NCI-H2227 (cell line): ENCODE data around the gene PGLYRP1.
A peak's percentile ranks its signal among the peaks of the same experiment; 100 is the strongest.

Experiments used
- DNase-seq: peaks from one replicate; lab custom pipeline; 2025; ENCODE audit not compliant: unreplicated experiment; lab: John Stamatoyannopoulos, UW

The PGLYRP1 gene

GRCh38 chr19:46022431-46023310, at the start of gene PGLYRP1:
Gene PGLYRP1, minus strand, starts transcription at chr19:46023053. Its CDS starts 32 bp downstream, at chr19:46023021.
- no peak for DNase-seq

- no peak for DNase-seq
Observed at GRCh38 chr19:46069806-46070341, 47.0 kb upstream of the PGLYRP1 start.

- no peak for DNase-seq
Observed at GRCh38 chr19:46068345-46069258, 45.7 kb upstream of the PGLYRP1 start.

GRCh38 chr19:46067691-46068090, 44.8 kb upstream of the PGLYRP1 start:
- DNase-seq = no peak

- no peak for DNase-seq
Observed at GRCh38 chr19:46066471-46066870, 43.6 kb upstream of the PGLYRP1 start.

GRCh38 chr19:46065486-46066071, 42.7 kb upstream of the PGLYRP1 start:
- no peak for DNase-seq

- DNase-seq = no peak
Observed at GRCh38 chr19:46063201-46063600, 40.3 kb upstream of the PGLYRP1 start.

GRCh38 chr19:46060012-46060411, 37.2 kb upstream of the PGLYRP1 start:
- no peak for DNase-seq

- no peak for DNase-seq
Observed at GRCh38 chr19:46058778-46059177, 35.9 kb upstream of the PGLYRP1 start.

- DNase-seq = peak; percentile 17
Observed at GRCh38 chr19:46056536-46056935, 33.7 kb upstream of the PGLYRP1 start.

- no peak for DNase-seq
Observed at GRCh38 chr19:46052896-46053295, 30.0 kb upstream of the PGLYRP1 start.

GRCh38 chr19:46049597-46049996, 26.7 kb upstream of the PGLYRP1 start:
- no peak for DNase-seq

- DNase-seq = no peak
Observed at GRCh38 chr19:46043519-46043918, 20.7 kb upstream of the PGLYRP1 start.

GRCh38 chr19:46042252-46042883, 19.5 kb upstream of the PGLYRP1 start:
- no peak for DNase-seq

- no peak for DNase-seq
Observed at GRCh38 chr19:46040952-46041500, 18.2 kb upstream of the PGLYRP1 start, which contains the start of gene IGFL4. Gene IGFL4, minus strand, starts transcription at chr19:46041002. Its CDS starts 40 bp downstream, at chr19:46040962.

GRCh38 chr19:46040125-46040524, 17.3 kb upstream of the PGLYRP1 start:
- no peak for DNase-seq

GRCh38 chr19:46036744-46037128, 13.9 kb upstream of the PGLYRP1 start:
- DNase-seq = no peak

GRCh38 chr19:46035986-46036743, 13.3 kb upstream of the PGLYRP1 start:
- DNase-seq = no peak

- no peak for DNase-seq
Observed at GRCh38 chr19:46035546-46035945, 12.7 kb upstream of the PGLYRP1 start.

- DNase-seq = no peak
Observed at GRCh38 chr19:46033401-46033800, 10.5 kb upstream of the PGLYRP1 start.
